ENCODE results near the gene CLTA. TPM values are rescaled to one million over a fixed set of nuclear protein-coding genes. Genes with fewer than 3 reads are reported as not detected.

Gene CLTA
- total RNA-seq, 1 experiment from 2014 or later: 760 TPM

- Histone ChIP-seq H3K36me3 (ENCODE audit: control insufficient read depth, insufficient read depth, low read length) (no peaks in the 10 kb centered on the region), H3K9me3 (ENCODE audit: control insufficient read depth, insufficient read depth, low read depth, low read length) (no peaks in the 10 kb centered on the region; the same call in 1 of the 2 replicates), H3K4me3 (ENCODE audit: low read depth in 2 of 2, low read length in 2 of 2) (no peak overlapping the region), H3K27ac (ENCODE audit: low read length) (no peak overlapping the region), H3K4me1 (ENCODE audit: control insufficient read depth, insufficient read depth, low read length) (0 out of 2 replicates have a peak, but pooled peaks cover 6% of the 10 kb centered on the region), H3K27me3 (ENCODE audit: control insufficient read depth, insufficient read depth, low read length) (no peaks in the 10 kb centered on the region)
- intact Hi-C loops (cut with micrococcal nuclease; ENCODE audit: unreplicated experiment) (no loop called here), in situ Hi-C loops (cut with HindIII; ENCODE audit: low pct_unique_long_range_greater_than_20kb, low sequenced_read_pairs) (no loop called here)
- ATAC-seq: 0 out of 2 replicates have a peak, but pooled peaks have one; percentile 20
- DNase-seq (ENCODE audit: low read depth, low spot score): no peak
- ChIA-PET CTCF (interaction anchor here (0.5 kb wide), 1 partner anchor 69 kb away, joined by 3 read pairs; no protein-coding TSS in a partner anchor), POLR2A (no interaction called here)
- no TSS peak for BruUV-seq (replicated peaks)
- TF ChIP-seq CTCF (IDR thresholded peaks at IDR 0.05) (no peak), REST (IDR thresholded peaks at IDR 0.05; ENCODE audit: insufficient read depth in 1 of 2, low read depth in 2 of 2, low read length in 1 of 2) (no peak), POLR2AphosphoS5 (IDR thresholded peaks at IDR 0.05; ENCODE audit: low read depth, low read length) (no peak), SIN3A (IDR thresholded peaks at IDR 0.05; ENCODE audit: borderline replicate concordance, insufficient read depth, low read depth, low read length) (no peak), TCF7L2 (IDR thresholded peaks at IDR 0.05; ENCODE audit: low read depth, low read length) (no peak)
Measured at GRCh38 chr9:36154331-36154952, 36.3 kb upstream of the CLTA start.

- CTCF ChIA-PET: interaction anchor here (1.0 kb wide), 1 partner anchor 55 kb away, joined by 3 read pairs; no protein-coding TSS in a partner anchor
- intact Hi-C loops (cut with micrococcal nuclease; ENCODE audit: unreplicated experiment) (no loop called here), in situ Hi-C loops (cut with HindIII; ENCODE audit: low pct_unique_long_range_greater_than_20kb, low sequenced_read_pairs) (no loop called here)
- Histone ChIP-seq H3K36me3 (ENCODE audit: control insufficient read depth, insufficient read depth, low read length) (no peaks in the 10 kb centered on the region), H3K27ac (ENCODE audit: low read length) (no peak overlapping the region), H3K27me3 (ENCODE audit: control insufficient read depth, insufficient read depth, low read length) (no peaks in the 10 kb centered on the region), H3K4me3 (ENCODE audit: low read depth in 2 of 2, low read length in 2 of 2) (no peak overlapping the region), H3K9me3 (ENCODE audit: control insufficient read depth, insufficient read depth, low read depth, low read length) (no peaks in the 10 kb centered on the region; the same call in 1 of the 2 replicates), H3K4me1 (ENCODE audit: control insufficient read depth, insufficient read depth, low read length) (0 out of 2 replicates have a peak, but pooled peaks cover 6% of the 10 kb centered on the region)
- no peak for DNase-seq (ENCODE audit: low read depth, low spot score)
- TF ChIP-seq SIN3A (IDR thresholded peaks at IDR 0.05; ENCODE audit: borderline replicate concordance, insufficient read depth, low read depth, low read length) (no peak), TCF7L2 (IDR thresholded peaks at IDR 0.05; ENCODE audit: low read depth, low read length) (no peak)
- no TSS peak for BruUV-seq (replicated peaks)
- no peak for ATAC-seq
- POLR2A ChIA-PET: no interaction called here
Measured at GRCh38 chr9:36156116-36156515, 34.6 kb upstream of the CLTA start.

GRCh38 chr9:36158122-36158521, 32.6 kb upstream of the CLTA start:
- ChIA-PET CTCF (no interaction called here), POLR2A (no interaction called here)
- H3K36me3 ChIP-seq (ENCODE audit: control insufficient read depth, insufficient read depth, low read length): no peaks in the 10 kb centered on the region
- DNase-seq (ENCODE audit: low read depth, low spot score) (no peak), ATAC-seq (no peak)
- in situ Hi-C loops (cut with HindIII; ENCODE audit: low pct_unique_long_range_greater_than_20kb, low sequenced_read_pairs) (no loop called here), intact Hi-C loops (cut with micrococcal nuclease; ENCODE audit: unreplicated experiment) (no loop called here)
- H3K4me3 ChIP-seq (ENCODE audit: low read depth in 2 of 2, low read length in 2 of 2): no peak overlapping the region
- no peaks in the 10 kb centered on the region; the same call in 1 of the 2 replicates for H3K9me3 ChIP-seq (ENCODE audit: control insufficient read depth, insufficient read depth, low read depth, low read length)
- no peaks in the 10 kb centered on the region for H3K27me3 ChIP-seq (ENCODE audit: control insufficient read depth, insufficient read depth, low read length)
- TF ChIP-seq REST (IDR thresholded peaks at IDR 0.05; ENCODE audit: insufficient read depth in 1 of 2, low read depth in 2 of 2, low read length in 1 of 2) (no peak), CTCF (IDR thresholded peaks at IDR 0.05) (no peak), TCF7L2 (IDR thresholded peaks at IDR 0.05; ENCODE audit: low read depth, low read length) (no peak), POLR2AphosphoS5 (IDR thresholded peaks at IDR 0.05; ENCODE audit: low read depth, low read length) (no peak), SIN3A (IDR thresholded peaks at IDR 0.05; ENCODE audit: borderline replicate concordance, insufficient read depth, low read depth, low read length) (no peak)
- no TSS peak for BruUV-seq (replicated peaks)
- H3K4me1 ChIP-seq (ENCODE audit: control insufficient read depth, insufficient read depth, low read length): 0 out of 2 replicates have a peak, but pooled peaks cover 9% of the 10 kb centered on the region
- no peak overlapping the region for H3K27ac ChIP-seq (ENCODE audit: low read length)
